GM18907 (cell line): ENCODE data around the gene TNIP3.

Experiments
- ATAC-seq: cut with Tn5 transposase; IDR thresholded peaks from one replicate; pipeline ENCODE4 v1.9.1; 2021; ENCODE audit warnings: mild to moderate bottlenecking, moderate library complexity; ENCODE audit not compliant: unreplicated experiment

The TNIP3 gene

GRCh38 chr4:121093261-121093660 is 70.9 kb downstream of the TNIP3 start:
- no peak for ATAC-seq

- ATAC-seq: no peak
Measured at GRCh38 chr4:121091941-121092340, 72.2 kb downstream of the TNIP3 start.

GRCh38 chr4:121088867-121089266 is 75.3 kb downstream of the TNIP3 start:
- ATAC-seq: no peak
